HG02642 (cell line): Measurements from ENCODE around the gene DNAH11.
"Not testable (repeated sequence)": the region's sequence is repeated elsewhere in the genome, so short reads cannot be mapped to it uniquely, and the experiment has no call there.

Experiments used
- ATAC-seq: cut with Tn5 transposase; IDR thresholded peaks from one replicate; pipeline ENCODE4 v1.9.1; 2021; ENCODE audit warnings: mild to moderate bottlenecking; ENCODE audit not compliant: unreplicated experiment, poor library complexity

DNAH11 gene

GRCh38 chr7:21866731-21867130, 323.9 kb downstream of the DNAH11 start:
- no peak for ATAC-seq

DNA sequence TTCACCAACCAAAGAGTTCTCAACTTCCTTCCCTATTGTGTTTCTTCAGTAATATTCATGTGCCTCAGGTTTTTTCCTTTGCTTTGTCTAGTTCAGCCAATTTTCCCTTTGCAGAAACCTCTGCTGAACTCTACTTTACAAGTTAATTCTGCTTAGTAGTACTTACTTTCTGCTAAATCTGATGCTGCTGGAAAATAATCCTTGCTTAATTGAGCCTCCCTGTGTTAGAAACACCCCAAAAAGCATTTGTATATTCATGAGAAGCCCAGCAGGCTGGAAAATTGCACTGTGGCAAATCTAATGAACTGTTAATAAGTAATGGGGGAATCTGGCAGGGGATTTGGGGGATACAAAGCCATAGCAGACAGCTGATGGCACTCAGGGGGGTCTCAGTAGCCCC, 324.4 kb downstream of the DNAH11 start:
- ATAC-seq = no peak

GRCh38 chr7:21867816-21868575, 325.2 kb downstream of the DNAH11 start:
- no peak for ATAC-seq

- no peak for ATAC-seq
Observed at GRCh38 chr7:21868576-21868850, 325.7 kb downstream of the DNAH11 start.

DNA sequence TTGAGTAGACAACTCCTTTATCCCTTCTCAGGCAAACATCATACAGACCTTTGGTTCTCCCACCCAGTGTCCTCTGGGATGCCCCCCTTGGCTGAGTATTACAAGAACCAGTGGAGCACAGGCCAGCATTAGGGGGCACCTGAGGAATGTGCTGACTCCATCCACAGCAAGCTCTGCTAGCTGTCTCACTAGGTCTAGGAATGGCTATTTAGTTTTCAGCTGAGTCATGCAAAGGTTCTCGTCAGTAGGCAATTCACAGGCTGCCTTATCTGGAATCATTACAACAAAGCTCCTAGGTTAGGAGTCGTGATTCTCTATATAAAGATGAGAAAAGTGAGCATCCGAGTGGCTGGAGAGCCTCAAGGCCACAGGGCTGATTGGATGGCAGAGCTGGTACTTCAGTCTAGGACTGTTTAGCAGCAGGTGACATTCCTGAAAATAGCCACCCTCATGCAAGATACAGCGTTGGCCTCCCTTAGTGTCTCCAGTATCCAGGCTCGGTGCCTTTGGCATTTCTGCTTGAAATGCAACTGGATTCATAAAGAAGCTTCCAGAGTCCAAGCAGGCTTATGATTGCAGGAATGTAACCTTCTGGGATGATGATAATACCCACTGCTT, 327.1 kb downstream of the DNAH11 start:
- ATAC-seq = no peak

DNA sequence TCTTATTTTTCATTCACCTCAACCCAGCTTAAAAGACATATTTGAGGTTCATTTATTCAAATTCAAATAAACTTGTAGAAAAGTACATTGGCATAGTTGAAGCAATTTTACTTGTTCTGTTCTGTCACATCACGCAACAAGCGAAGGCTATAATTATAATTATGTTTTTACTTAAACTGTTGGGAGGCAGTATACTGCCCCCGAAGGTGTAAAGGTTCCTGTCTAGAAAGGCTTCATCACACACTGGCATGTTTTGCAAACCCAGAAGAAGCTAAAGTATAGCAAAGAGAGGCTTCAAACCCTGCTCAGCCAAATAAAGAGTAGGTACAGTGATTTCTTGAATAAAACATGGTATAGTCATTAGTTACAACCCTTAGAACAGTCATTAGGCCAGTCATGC, 340.2 kb downstream of the DNAH11 start:
- ATAC-seq = no peak

DNA sequence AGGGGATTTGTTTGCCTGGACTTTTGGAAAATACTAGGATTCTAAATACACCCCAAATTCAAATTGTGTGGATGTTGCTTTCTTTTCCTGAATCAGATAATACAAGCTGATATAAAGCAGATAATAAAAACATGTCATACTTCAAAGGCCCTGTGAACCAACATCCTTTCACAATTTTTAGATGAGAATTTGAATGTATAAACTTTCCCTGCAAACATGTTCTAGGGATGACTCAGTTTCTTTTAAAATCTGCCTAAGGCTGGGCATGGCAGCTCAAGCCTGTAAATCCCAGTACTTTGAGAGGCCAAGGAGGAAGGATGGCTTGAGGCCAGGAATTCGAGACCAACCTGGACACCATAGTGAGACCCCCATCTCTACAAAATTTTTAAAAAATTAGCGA, 340.7 kb downstream of the DNAH11 start:
- ATAC-seq = not testable (repeated sequence)

GRCh38 chr7:21884496-21884895, 341.7 kb downstream of the DNAH11 start:
- no peak for ATAC-seq

- ATAC-seq = no peak
Observed at GRCh38 chr7:21886396-21886795, 343.6 kb downstream of the DNAH11 start.

GRCh38 chr7:21887353-21887752, 344.5 kb downstream of the DNAH11 start:
- no peak for ATAC-seq

- no peak for ATAC-seq
Observed at GRCh38 chr7:21887779-21888178, 344.9 kb downstream of the DNAH11 start.

- no peak for ATAC-seq
Observed at GRCh38 chr7:21891291-21891690, 348.5 kb downstream of the DNAH11 start.

DNA sequence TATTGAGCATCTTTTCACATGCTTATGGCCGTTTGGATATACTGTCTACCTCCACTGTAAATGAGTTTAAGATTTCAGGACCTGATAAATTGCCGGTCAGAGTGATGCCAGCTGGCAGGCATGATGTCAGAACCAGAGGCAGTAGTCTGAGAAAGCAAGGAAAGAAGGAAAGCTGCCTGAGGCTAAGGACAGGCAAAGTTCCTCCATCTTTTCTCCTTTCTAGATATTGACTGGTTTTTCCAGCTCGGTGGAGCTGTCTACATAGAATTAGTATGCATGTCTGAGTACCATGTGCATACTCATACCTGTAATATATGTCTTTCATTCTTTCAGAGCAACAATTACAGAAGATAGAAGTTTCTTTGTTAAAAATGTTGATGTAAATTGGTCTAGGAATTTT, 350.6 kb downstream of the DNAH11 start:
- no peak for ATAC-seq

GRCh38 chr7:21898265-21898930, 355.6 kb downstream of the DNAH11 start:
- ATAC-seq = peak; percentile 83

DNA sequence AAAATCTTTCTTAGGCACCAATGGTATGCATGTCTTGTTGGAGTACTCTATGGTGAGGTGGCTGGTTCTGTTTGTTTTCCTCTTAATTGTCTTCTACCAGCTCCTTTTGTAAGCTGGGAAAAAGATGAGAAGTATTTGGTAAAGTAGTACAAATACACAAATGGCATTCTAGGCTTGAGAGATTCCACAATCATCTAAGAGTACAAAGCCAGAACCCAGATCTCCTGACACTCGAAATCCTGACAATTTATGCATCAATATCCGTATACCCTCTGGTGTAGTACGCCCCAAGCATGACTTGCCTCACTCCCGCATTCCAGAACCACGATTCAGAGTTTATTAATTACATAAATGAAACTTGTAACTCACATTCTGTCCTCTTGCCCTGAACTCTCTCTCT, 359.4 kb downstream of the DNAH11 start:
- ATAC-seq = no peak

DNA sequence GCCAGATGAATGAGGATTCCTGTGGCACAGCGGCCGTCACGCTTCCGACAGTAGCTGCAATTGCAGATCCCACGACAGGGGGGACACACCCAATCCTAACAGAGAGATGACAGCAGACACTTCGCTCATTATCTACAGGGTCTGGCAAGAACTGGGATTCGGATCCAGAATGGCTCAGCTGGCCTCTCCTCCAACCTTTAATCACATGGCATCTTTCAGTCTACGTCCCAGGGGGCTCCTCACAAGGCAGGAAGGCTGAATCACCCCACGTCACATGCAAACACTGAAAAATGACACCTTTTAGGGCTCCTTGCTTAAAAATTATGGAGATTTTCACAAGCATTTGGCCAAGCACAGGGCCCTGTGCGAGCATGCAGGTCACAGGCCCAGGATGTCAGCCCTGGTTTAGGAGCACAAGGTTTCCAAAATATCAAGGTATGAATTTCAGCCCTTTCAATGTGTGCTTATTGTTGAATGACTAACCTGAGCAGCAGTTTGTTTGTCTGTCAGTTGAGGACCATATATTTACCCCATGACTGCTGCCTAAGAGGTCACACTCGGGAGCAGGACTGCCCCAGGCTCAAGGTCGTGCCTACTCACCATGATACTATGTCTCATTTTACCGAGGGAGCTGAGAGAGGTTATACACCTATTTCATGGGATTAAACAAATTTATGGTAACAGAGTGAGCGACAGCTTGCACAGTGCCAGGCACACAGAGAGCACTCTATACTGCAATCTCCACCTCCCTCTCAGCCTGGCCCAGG, 360.4 kb downstream of the DNAH11 start:
- no peak for ATAC-seq

- ATAC-seq = no peak
Observed at GRCh38 chr7:21908746-21909145, 365.9 kb downstream of the DNAH11 start.

GRCh38 chr7:21910253-21910652, 367.4 kb downstream of the DNAH11 start:
- ATAC-seq = no peak

- ATAC-seq = no peak
Observed at GRCh38 chr7:21911341-21911875, 368.6 kb downstream of the DNAH11 start.

DNA sequence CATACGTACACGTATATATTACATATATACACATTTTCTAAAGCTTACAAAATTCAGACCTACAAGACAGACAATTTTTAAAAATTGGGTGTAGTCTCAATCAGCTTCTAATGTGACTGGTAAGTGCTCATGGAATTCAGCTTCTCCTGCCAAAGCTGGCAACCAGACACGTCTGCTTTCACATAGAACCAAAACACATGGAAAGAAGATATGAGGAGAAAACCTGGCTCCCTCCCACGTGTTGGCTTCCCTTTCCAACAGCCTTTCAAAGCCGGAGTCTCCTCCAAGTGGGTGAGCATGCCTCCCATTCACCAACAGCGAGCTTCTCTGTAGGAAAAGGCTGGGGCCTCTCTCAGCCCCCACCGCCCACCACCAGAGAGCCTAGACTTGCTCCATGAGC, 369.5 kb downstream of the DNAH11 start:
- no peak for ATAC-seq
